Measurements from ENCODE around the gene STUM. TPM values are rescaled to one million over a fixed set of nuclear protein-coding genes. Genes with fewer than 3 reads are reported as not detected.

The STUM gene
- total and polyA plus RNA-seq, 10 of the 15 experiments (the other 5 are each of a cell fraction or from before 2014, with no cell fraction given) = under 0.01 to 0.15 (median 0.09) TPM; not detected in 5

DNA sequence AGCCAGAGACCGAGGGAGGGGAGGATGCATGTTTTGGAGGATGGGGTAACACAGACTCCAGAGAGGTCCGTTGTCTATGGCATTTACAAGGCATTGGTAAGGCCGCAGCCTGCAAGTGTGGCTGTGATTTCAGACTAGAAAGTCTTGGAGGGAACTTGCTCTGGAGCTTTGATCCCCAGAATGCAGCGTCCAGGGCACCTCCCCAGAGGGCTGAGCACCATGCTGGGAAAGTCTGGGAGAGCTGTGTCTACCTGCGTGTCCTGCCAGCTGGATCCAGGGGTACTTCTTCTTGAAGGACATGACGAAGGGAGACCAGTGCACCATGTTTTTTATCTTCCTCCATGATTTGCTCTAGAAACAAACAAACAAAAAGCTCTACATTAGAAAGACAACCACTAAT lies 99.9 kb downstream of the STUM start (continued):
- TF ChIP-seq, protein P1, sequence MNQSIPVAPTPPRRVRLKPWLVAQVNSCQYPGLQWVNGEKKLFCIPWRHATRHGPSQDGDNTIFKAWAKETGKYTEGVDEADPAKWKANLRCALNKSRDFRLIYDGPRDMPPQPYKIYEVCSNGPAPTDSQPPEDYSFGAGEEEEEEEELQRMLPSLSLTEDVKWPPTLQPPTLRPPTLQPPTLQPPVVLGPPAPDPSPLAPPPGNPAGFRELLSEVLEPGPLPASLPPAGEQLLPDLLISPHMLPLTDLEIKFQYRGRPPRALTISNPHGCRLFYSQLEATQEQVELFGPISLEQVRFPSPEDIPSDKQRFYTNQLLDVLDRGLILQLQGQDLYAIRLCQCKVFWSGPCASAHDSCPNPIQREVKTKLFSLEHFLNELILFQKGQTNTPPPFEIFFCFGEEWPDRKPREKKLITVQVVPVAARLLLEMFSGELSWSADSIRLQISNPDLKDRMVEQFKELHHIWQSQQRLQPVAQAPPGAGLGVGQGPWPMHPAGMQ (IDR thresholded peaks at IDR 0.05; ENCODE audit: borderline replicate concordance) = no peak
- no peak for TF ChIP-seq HCFC1 (IDR thresholded peaks at IDR 0.05; ENCODE audit: low read length)
- no peak for TF ChIP-seq BACH1 (IDR thresholded peaks at IDR 0.05; ENCODE audit: borderline replicate concordance)

DNA sequence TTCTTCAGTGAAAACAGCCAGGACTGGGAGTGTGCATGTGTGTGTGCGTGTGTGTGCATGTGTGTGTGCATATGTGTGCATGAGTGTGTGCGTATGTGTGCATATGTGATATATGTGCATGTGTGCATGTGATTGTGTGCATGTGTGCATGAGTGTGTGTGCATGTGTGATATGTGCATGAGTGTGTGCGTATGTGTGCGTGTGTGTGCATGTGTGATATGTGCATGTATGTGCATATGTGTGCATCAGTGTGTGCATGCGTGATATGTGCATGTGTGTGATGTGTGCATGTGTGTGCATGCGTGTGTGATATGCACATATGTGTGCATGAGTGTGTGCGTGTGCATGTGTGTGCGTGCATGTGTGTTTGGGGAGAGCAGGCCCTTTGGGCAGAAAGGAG lies 100.7 kb downstream of the STUM start:
- POLR2A ChIA-PET = no interaction called here
- H3K4me1 ChIP-seq (ENCODE audit: control insufficient read depth, insufficient read depth, low read length) = peaks cover 22% of the 10 kb centered on the region
- H3K4me3 ChIP-seq = no peak overlapping the region

More for the DNA sequence above, 100.7 kb downstream of the STUM start:
- Histone ChIP-seq H3K27ac (ENCODE audit: control insufficient read depth, insufficient read depth) (no peak overlapping the region), H3K27me3 (replicated peaks in 1 of 2; ENCODE audit: control insufficient read depth in 2 of 2, insufficient read depth in 2 of 2, low read length in 1 of 2) (no peaks in the 10 kb centered on the region), H3K79me2 (ENCODE audit: control insufficient read depth, insufficient read depth, low read length) (peaks cover 5% of the 10 kb centered on the region), H4K20me1 (ENCODE audit: control insufficient read depth, insufficient read depth) (peaks cover 5% of the 10 kb centered on the region; the same call in 1 of the 2 replicates), H3K36me3 (ENCODE audit: control insufficient read depth in 2 of 2, insufficient read depth in 2 of 2, low read length in 1 of 2) (peaks cover 8 to 17% of the 10 kb centered on the region in 2 experiments; a peak in 3 of 4 replicates), H2AFZ (ENCODE audit: control insufficient read depth, low read depth, low read length) (no peak overlapping the region), H3K9me3 (replicated peaks; ENCODE audit: control insufficient read depth, insufficient read depth, low read length) (no peaks in the 10 kb centered on the region), H3K9ac (ENCODE audit: control insufficient read depth, insufficient read depth, low read length) (no peak overlapping the region), H3K4me2 (ENCODE audit: control insufficient read depth, insufficient read depth) (no peak overlapping the region)
- in situ Hi-C loops (cut with MboI) = no loop called here
- ATAC-seq (no peak), DNase-seq (ENCODE audit: low read depth, low spot score) (no peak), FAIRE-seq (no peak)
- ChIA-PET CTCF (interaction anchor here (0.5 to 1.5 kb wide), 5 partner anchors 8 to 821 kb away, joined by 3 to 6 read pairs (median 3); no protein-coding TSS in a partner anchor), SMC1A (ENCODE audit: uncharacterized antibody, unreplicated experiment) (no interaction called here), RAD21 (ENCODE audit: unreplicated experiment) (no interaction called here)
- BruUV-seq (replicated peaks) = no TSS peak
- intact Hi-C loops (cut with micrococcal nuclease; ENCODE audit: unreplicated experiment) = no loop called here
- WGBS (ENCODE audit: insufficient coverage, insufficient replicate concordance, low lambda C conversion rate, missing lambda C conversion rate) = 87% methylated on average over 8 of the region's 8 CpGs
- TF ChIP-seq, protein P2, sequence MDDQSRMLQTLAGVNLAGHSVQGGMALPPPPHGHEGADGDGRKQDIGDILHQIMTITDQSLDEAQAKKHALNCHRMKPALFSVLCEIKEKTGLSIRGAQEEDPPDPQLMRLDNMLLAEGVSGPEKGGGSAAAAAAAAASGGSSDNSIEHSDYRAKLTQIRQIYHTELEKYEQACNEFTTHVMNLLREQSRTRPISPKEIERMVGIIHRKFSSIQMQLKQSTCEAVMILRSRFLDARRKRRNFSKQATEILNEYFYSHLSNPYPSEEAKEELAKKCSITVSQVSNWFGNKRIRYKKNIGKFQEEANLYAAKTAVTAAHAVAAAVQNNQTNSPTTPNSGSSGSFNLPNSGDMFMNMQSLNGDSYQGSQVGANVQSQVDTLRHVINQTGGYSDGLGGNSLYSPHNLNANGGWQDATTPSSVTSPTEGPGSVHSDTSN (IDR thresholded peaks at IDR 0.05; ENCODE audit: insufficient replicate concordance, low read depth, low read length) = peak; percentile 41
- TF ChIP-seq, protein P3, sequence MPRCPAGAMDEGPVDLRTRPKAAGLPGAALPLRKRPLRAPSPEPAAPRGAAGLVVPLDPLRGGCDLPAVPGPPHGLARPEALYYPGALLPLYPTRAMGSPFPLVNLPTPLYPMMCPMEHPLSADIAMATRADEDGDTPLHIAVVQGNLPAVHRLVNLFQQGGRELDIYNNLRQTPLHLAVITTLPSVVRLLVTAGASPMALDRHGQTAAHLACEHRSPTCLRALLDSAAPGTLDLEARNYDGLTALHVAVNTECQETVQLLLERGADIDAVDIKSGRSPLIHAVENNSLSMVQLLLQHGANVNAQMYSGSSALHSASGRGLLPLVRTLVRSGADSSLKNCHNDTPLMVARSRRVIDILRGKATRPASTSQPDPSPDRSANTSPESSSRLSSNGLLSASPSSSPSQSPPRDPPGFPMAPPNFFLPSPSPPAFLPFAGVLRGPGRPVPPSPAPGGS (IDR thresholded peaks at IDR 0.05; ENCODE audit: borderline replicate concordance, insufficient read depth, low read depth, low read length, poor library complexity, severe bottlenecking) = peak; percentile 99
- TF ChIP-seq NFIC (IDR thresholded peaks at IDR 0.05; ENCODE audit: low read depth, low read length) (peak; percentile 53), TCF3 (IDR thresholded peaks at IDR 0.05; ENCODE audit: borderline replicate concordance, insufficient read depth, low read depth, low read length) (peak; percentile 70; the same call in 1 of the 2 replicates), BHLHE40 (IDR thresholded peaks at IDR 0.05; ENCODE audit: borderline replicate concordance in 1 of 2, low read depth in 2 of 2, low read length in 1 of 2) (no peak)
